HG03159 (cell line): ENCODE results near the gene SPINT1.

ENCODE experiments used
- ATAC-seq: cut with Tn5 transposase; IDR thresholded peaks from one replicate; pipeline ENCODE4 v1.9.1; 2021; ENCODE audit warnings: mild to moderate bottlenecking, moderate library complexity; ENCODE audit not compliant: unreplicated experiment

The SPINT1 gene

GRCh38 chr15:40828447-40829036 is 15.3 kb upstream of the SPINT1 start, which contains the start of gene PPP1R14D:
Gene PPP1R14D, minus strand, starts transcription at chr15:40828708. Its CDS starts 67 bp downstream, at chr15:40828641.
- no peak for ATAC-seq

GRCh38 chr15:40829115-40829514 is 14.7 kb upstream of the SPINT1 start:
- ATAC-seq = no peak

GRCh38 chr15:40830884-40831283 is 13.0 kb upstream of the SPINT1 start:
- ATAC-seq = no peak

GRCh38 chr15:40831861-40832260 is 12.0 kb upstream of the SPINT1 start:
- ATAC-seq = no peak

- no peak for ATAC-seq
Observed at GRCh38 chr15:40832903-40833302, 10.9 kb upstream of the SPINT1 start.

- no peak for ATAC-seq
Observed at GRCh38 chr15:40836020-40836419, 7.8 kb upstream of the SPINT1 start.

- no peak for ATAC-seq
Observed at GRCh38 chr15:40838756-40839155, 5.1 kb upstream of the SPINT1 start.

- ATAC-seq = no peak
Observed at GRCh38 chr15:40841741-40842140, 2.1 kb upstream of the SPINT1 start.

- ATAC-seq = no peak
Observed at GRCh38 chr15:40843261-40843884, 475 bp upstream of the SPINT1 start.

GRCh38 chr15:40844696-40845030 is 815 bp downstream of the SPINT1 start:
- no peak for ATAC-seq

- no peak for ATAC-seq
Observed at GRCh38 chr15:40845036-40845435, 1.2 kb downstream of the SPINT1 start.

- ATAC-seq = no peak
Observed at GRCh38 chr15:40845511-40846284, 1.9 kb downstream of the SPINT1 start.

GRCh38 chr15:40846841-40847222 is 3.0 kb downstream of the SPINT1 start:
- ATAC-seq = no peak

- no peak for ATAC-seq
Observed at GRCh38 chr15:40847223-40847961, 3.5 kb downstream of the SPINT1 start.

- no peak for ATAC-seq
Observed at GRCh38 chr15:40850576-40851112, 6.8 kb downstream of the SPINT1 start.

GRCh38 chr15:40852529-40852928 is 8.7 kb downstream of the SPINT1 start:
- no peak for ATAC-seq

GRCh38 chr15:40853241-40853890 is 9.5 kb downstream of the SPINT1 start:
- no peak for ATAC-seq

GRCh38 chr15:40854161-40854560 is 10.3 kb downstream of the SPINT1 start:
- no peak for ATAC-seq

- ATAC-seq = no peak
Observed at GRCh38 chr15:40855706-40856234, 11.9 kb downstream of the SPINT1 start.

GRCh38 chr15:40856746-40857145 is 12.9 kb downstream of the SPINT1 start:
- no peak for ATAC-seq
